ENCODE results near the gene FAM219B.
"Not testable (repeated sequence)": the region's sequence is repeated elsewhere in the genome, so short reads cannot be mapped to it uniquely, and the experiment has no call there.

The FAM219B gene

GRCh38 chr15:74903676-74904075 is 3.0 kb downstream of the FAM219B start:
- no peak for TF ChIP-seq CTCF (IDR thresholded peaks at IDR 0.05; ENCODE audit: borderline replicate concordance, control extremely low read depth, extremely low read depth, insufficient read depth, missing control alignments)
- no peak for DNase-seq (ENCODE audit: low spot score)
- in situ Hi-C loops (cut with MboI; ENCODE audit: low sequenced_read_pairs, unreplicated experiment), result no loop called here

DNA sequence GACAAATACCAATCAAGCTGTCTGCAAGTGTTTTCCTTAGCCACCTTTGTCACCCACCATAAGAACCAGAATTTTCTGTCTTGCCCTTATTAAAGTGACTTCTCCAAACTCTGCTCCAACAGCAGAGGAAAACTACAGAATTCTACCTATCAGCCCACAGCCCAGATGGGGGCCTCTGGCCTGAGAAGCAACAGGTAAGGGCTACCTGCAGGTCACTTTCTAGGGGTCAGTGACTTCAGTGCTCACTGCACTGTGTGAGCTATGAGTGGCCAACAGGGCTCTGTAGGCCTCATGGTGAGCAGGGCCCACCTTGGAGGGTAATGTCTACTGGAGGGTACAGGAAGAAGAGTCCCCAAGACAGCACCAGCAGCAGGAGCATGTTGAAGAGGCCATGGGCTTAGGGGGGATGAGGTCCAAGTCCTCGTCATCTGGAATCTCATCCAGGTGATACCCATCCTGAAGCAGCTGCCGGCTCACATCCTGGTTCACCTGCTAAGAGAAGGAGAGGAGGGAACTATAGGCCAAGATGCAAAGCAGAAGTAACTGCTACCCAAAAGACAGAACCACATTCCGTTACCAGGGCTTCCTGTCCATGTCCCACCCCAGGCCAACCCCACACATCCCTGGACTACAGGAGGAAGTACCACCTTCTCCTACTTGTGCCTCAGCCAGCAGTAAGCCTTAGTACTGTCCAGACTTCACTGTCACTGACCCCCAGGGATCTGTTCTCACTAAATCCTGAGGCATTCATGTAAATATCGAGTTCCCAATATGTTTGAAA is 4.2 kb downstream of the FAM219B start:
- no peak for TF ChIP-seq CTCF (IDR thresholded peaks at IDR 0.05; ENCODE audit: borderline replicate concordance, control extremely low read depth, extremely low read depth, insufficient read depth, missing control alignments)
- no peak for DNase-seq (ENCODE audit: low spot score)
- in situ Hi-C loops (cut with MboI; ENCODE audit: low sequenced_read_pairs, unreplicated experiment), result no loop called here

- in situ Hi-C loops (cut with MboI; ENCODE audit: low sequenced_read_pairs, unreplicated experiment), result no loop called here
- peak; percentile 80 for DNase-seq (ENCODE audit: low spot score)
- peak; percentile 75 for TF ChIP-seq CTCF (IDR thresholded peaks at IDR 0.05; ENCODE audit: borderline replicate concordance, control extremely low read depth, extremely low read depth, insufficient read depth, missing control alignments)
These were observed 5.0 kb downstream of the FAM219B start for GRCh38 chr15:74901612-74902063.

- no peak for TF ChIP-seq CTCF (IDR thresholded peaks at IDR 0.05; ENCODE audit: borderline replicate concordance, control extremely low read depth, extremely low read depth, insufficient read depth, missing control alignments)
- no peak for DNase-seq (ENCODE audit: low spot score)
- in situ Hi-C loops (cut with MboI; ENCODE audit: low sequenced_read_pairs, unreplicated experiment), result no loop called here
These were observed 9.3 kb downstream of the FAM219B start for GRCh38 chr15:74897300-74897701.

- DNase-seq (ENCODE audit: low spot score), result no peak
- TF ChIP-seq CTCF (IDR thresholded peaks at IDR 0.05; ENCODE audit: borderline replicate concordance, control extremely low read depth, extremely low read depth, insufficient read depth, missing control alignments), result no peak
- in situ Hi-C loops (cut with MboI; ENCODE audit: low sequenced_read_pairs, unreplicated experiment), result no loop called here
These were observed 10.3 kb downstream of the FAM219B start for GRCh38 chr15:74896316-74896715.

GRCh38 chr15:74895830-74896229 is 10.8 kb downstream of the FAM219B start:
- no peak for DNase-seq (ENCODE audit: low spot score)
- TF ChIP-seq CTCF (IDR thresholded peaks at IDR 0.05; ENCODE audit: borderline replicate concordance, control extremely low read depth, extremely low read depth, insufficient read depth, missing control alignments), result no peak
- in situ Hi-C loops (cut with MboI; ENCODE audit: low sequenced_read_pairs, unreplicated experiment), result no loop called here

DNA sequence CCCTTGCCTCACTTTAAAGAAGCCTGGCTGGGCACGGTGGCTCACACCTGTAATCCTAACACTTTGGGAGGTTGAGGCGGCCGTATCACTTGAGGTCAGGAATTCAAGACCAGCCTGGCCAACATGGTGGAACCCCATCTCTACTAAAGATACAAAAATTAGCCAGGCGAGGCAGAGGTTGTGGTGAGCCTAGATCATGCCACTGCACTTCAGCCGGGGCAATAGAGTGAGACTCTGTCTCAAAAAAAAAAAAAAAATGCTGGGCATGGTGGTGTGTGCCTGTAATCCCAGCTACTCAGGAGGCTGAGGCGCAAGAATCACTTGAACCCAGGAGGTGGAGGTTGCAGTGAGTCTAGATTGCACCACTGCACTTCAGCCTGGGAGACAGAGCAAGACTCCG is 12.3 kb downstream of the FAM219B start:
- DNase-seq (ENCODE audit: low spot score); in situ Hi-C loops (cut with MboI; ENCODE audit: low sequenced_read_pairs, unreplicated experiment): not testable (repeated sequence)

Measured in GM13976 (cell line).